RWPE2 (cell line): Measurements from ENCODE around the gene ALDH16A1.
A peak's percentile ranks its signal among the peaks of the same experiment; 100 is the strongest.
"Not testable (repeated sequence)": the region's sequence is repeated elsewhere in the genome, so short reads cannot be mapped to it uniquely, and the experiment has no call there.

Experiments used
- ATAC-seq: fragments of 200-7000 bp; cut with Tn5 transposase; 3 replicates; pipeline ENCODE4 v1.9.1; 2021; ENCODE audit warnings: low read depth
- DNase-seq: peaks from one replicate; pipeline ENCODE4 v3.0.0-alpha.2; 2020; ENCODE audit warnings: low spot score
- H3K27ac ChIP-seq: fragments of 450-650 bp; 2 replicates; pipeline ENCODE4 v1.5.1; 2017; ENCODE audit warnings: mild to moderate bottlenecking; ENCODE audit not compliant: poor library complexity, severe bottlenecking
- H3K27me3 ChIP-seq: fragments of 250-450 bp; sonication (Bioruptor Pico); 2 replicates; pipeline ENCODE4 v1.5.1; 2021; ENCODE audit warnings: mild to moderate bottlenecking, moderate library complexity; ENCODE audit not compliant: insufficient read depth, poor library complexity, severe bottlenecking
- H3K36me3 ChIP-seq: fragments of 250-450 bp; sonication (Bioruptor Pico); 2 replicates; pipeline ENCODE4 v1.5.1; 2020; ENCODE audit warnings: low read depth, mild to moderate bottlenecking, moderate library complexity
- H3K4me1 ChIP-seq: fragments of 250-450 bp; sonication (Bioruptor Pico); 2 replicates; pipeline ENCODE4 v1.5.1; 2021; ENCODE audit warnings: mild to moderate bottlenecking, moderate library complexity; ENCODE audit not compliant: insufficient read depth, poor library complexity, severe bottlenecking
- H3K4me3 ChIP-seq: fragments of 250-450 bp; sonication (Bioruptor Pico); 2 replicates; pipeline ENCODE4 v1.5.1; 2021; ENCODE audit warnings: mild to moderate bottlenecking, moderate library complexity; ENCODE audit not compliant: severe bottlenecking
- H3K9me3 ChIP-seq: fragments of 250-450 bp; sonication (Bioruptor Pico); 2 replicates; pipeline ENCODE4 v1.5.1; 2021; ENCODE audit warnings: mild to moderate bottlenecking, moderate library complexity; ENCODE audit not compliant: severe bottlenecking
- TF ChIP-seq, protein P1 (sequence below): fragments of 450-650 bp; IDR thresholded peaks from one replicate; pipeline ENCODE4 v1.5.1; 2017; ENCODE audit warnings: mild to moderate bottlenecking, moderate library complexity; ENCODE audit not compliant: poor library complexity, severe bottlenecking

ALDH16A1 gene

DNA sequence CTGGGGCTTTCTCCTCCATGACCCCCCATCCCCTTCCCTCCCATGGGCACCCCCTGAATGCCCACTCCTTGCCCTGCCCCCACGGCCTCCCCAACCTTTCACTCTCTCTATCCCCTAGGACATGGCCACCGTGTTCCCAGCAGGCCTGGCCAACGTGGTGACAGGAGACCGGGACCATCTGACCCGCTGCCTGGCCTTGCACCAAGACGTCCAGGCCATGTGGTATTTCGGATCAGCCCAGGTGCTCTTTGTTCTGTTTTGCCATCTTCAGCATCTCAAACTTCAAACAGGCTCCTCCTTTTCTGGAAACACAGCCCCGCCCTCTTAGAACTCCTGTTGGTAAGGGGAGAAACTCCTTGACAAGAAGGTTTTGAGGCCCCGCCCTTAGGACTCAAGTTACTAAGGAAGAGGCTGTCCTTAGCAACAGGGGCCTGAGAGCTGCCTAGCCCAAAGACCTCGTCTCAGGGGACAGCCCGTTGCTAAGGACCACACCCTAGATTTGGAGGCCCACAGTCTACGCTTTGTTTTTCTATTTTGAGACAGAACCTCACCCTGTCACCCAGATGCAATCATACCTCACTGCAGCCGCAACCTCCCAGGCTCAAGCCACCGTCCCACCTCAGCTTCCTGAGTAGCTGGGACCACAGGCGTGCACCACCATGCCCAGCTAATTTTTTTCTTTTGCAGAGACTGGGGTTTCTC, 15.9 kb downstream of the ALDH16A1 start:
- TF ChIP-seq, protein P1, sequence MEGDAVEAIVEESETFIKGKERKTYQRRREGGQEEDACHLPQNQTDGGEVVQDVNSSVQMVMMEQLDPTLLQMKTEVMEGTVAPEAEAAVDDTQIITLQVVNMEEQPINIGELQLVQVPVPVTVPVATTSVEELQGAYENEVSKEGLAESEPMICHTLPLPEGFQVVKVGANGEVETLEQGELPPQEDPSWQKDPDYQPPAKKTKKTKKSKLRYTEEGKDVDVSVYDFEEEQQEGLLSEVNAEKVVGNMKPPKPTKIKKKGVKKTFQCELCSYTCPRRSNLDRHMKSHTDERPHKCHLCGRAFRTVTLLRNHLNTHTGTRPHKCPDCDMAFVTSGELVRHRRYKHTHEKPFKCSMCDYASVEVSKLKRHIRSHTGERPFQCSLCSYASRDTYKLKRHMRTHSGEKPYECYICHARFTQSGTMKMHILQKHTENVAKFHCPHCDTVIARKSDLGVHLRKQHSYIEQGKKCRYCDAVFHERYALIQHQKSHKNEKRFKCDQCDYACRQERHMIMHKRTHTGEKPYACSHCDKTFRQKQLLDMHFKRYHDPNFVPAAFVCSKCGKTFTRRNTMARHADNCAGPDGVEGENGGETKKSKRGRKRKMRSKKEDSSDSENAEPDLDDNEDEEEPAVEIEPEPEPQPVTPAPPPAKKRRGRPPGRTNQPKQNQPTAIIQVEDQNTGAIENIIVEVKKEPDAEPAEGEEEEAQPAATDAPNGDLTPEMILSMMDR = no peak
- H3K4me3 ChIP-seq = no peak overlapping the region
- no peaks in the 10 kb centered on the region for H3K36me3 ChIP-seq
- no peaks in the 10 kb centered on the region for H3K27me3 ChIP-seq
- peaks cover 6% of the 10 kb centered on the region for H3K4me1 ChIP-seq
- peak; percentile 76 for ATAC-seq
- no peaks in the 10 kb centered on the region for H3K9me3 ChIP-seq
- DNase-seq = no peak
- peak overlapping the region; percentile 41 for H3K27ac ChIP-seq

DNA sequence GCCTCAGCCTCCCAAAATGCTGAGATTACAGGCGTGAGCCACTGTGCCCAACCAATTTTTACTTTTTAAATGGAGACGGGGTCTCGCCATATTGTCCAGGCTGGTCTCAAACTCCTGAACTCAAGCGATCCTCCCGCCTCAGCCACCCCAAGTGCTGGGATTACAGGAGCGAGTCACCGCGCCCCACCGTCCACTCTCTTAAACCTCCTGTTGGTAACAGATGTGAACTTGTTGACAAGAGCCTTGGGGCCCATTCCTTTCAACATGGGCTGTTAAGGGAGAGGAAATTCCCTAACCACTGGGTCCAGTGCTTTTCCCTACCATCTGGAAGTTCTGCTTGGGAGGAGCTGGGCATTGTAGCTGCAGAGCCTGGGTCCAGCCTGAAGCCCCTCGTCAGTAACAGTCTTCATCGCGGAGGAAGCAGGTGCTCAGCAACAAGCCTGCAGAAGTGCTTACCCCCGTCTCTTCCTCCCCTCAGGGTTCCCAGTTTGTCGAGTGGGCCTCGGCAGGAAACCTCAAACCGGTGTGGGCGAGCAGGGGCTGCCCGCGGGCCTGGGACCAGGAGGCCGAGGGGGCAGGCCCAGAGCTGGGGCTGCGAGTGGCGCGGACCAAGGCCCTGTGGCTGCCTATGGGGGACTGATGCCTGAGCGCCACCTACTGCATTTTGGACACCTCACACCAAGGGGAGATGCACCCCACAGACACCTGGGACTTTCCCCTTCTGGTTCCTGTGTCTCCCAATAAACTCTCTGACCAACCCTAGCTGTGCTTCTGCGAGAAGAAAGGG, 17.0 kb downstream of the ALDH16A1 start:
- no peaks in the 10 kb centered on the region for H3K9me3 ChIP-seq
- DNase-seq (no peak), ATAC-seq (no peak)
- no peak overlapping the region for H3K27ac ChIP-seq
- H3K4me1 ChIP-seq = peaks cover 6% of the 10 kb centered on the region
- H3K36me3 ChIP-seq = no peaks in the 10 kb centered on the region
- no peaks in the 10 kb centered on the region for H3K27me3 ChIP-seq
- H3K4me3 ChIP-seq = no peak overlapping the region
- TF ChIP-seq, protein P1 = no peak

DNA sequence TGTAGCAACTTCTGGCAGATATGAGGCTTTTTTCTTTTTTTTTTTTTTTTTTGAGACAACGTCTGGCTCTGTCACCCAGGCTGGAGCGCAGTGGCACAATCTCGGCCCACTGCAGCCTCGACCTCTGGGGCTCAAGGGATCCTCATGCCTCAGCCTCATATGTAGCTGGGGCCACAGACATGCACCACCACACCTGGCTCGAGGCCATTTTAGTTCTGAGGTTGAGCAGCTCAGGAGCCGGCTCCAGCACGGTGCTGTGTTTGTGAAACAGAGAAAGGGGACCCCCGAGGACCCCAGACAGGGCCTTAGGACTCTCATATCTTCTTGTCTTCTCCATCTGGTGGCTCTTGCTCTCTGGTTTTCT, 17.6 kb downstream of the ALDH16A1 start:
- H3K27ac ChIP-seq = no peak overlapping the region
- no peaks in the 10 kb centered on the region for H3K27me3 ChIP-seq
- DNase-seq (no peak), ATAC-seq (no peak)
- peaks cover 6% of the 10 kb centered on the region for H3K4me1 ChIP-seq
- H3K9me3 ChIP-seq = no peaks in the 10 kb centered on the region
- H3K4me3 ChIP-seq = no peak overlapping the region
- no peaks in the 10 kb centered on the region for H3K36me3 ChIP-seq
- TF ChIP-seq, protein P1 = no peak

DNA sequence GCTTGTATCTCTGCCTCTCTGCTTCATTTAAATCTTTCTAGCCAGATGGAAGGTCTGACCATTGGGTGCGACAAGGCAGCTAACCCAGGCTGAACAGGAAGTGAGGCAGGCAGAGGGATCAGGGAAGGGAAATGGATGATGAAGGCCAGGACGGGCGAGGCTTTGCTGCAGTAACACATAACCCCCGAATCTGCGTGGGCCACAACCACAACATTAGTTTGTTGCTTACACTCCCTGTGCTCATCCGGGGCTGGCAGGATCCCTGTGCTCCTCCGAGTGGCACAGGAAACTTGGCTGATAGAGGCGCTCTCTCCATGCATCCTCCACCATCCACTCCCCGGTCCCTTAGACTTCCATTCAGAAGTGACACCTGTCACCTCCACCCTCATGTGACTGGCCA, 19.9 kb downstream of the ALDH16A1 start:
- TF ChIP-seq, protein P1 = no peak
- Histone ChIP-seq H3K4me1 (peaks cover 6% of the 10 kb centered on the region), H3K9me3 (no peaks in the 10 kb centered on the region), H3K27ac (no peak overlapping the region), H3K36me3 (no peaks in the 10 kb centered on the region), H3K4me3 (no peak overlapping the region), H3K27me3 (no peaks in the 10 kb centered on the region)
- DNase-seq (no peak), ATAC-seq (no peak)

DNA sequence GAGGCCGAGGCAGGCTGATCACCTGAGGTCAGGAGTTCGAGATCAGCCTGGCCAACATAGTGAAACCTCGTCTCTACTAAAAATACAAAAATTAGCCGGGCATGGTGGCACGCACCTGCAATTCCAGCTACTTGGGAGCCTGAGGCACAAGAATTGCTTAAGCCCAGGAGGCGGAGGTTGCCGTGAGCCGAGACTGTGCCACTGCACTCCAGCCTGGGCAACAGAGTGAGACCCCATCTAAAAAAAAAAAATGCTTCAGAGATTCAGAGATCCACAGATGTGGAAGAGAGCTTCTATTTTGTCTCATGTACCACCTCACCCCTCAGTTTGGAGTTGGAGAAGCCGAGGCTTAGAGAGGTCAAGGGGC, 20.5 kb downstream of the ALDH16A1 start:
- DNase-seq, H3K36me3 ChIP-seq, H3K9me3 ChIP-seq, H3K27ac ChIP-seq, ATAC-seq, H3K4me1 ChIP-seq, H3K27me3 ChIP-seq: not testable (repeated sequence)
- peak overlapping the region; percentile 48 for H3K4me3 ChIP-seq
